Hepatocyte (in vitro differentiated cells): ENCODE results near the gene CCDC9B.
A peak's percentile ranks its signal among the peaks of the same experiment; 100 is the strongest.

Experiments used
- CTCF ChIP-seq: fragments of 200-600 bp; sonication (generic); IDR thresholded peaks from 2 replicates; pipeline ENCODE4 v1.5.1; 2016; ENCODE audit warnings: antibody characterized with exemption, mild to moderate bottlenecking; ENCODE audit not compliant: poor library complexity
- EZH2 ChIP-seq: fragments of 200-600 bp; sonication (generic); IDR thresholded peaks from 2 replicates; pipeline ENCODE4 v1.6.1; 2016; ENCODE audit warnings: antibody characterized with exemption, mild to moderate bottlenecking, borderline replicate concordance

GRCh38 chr15:40358471-40359353, 18.0 kb upstream of the CCDC9B start:
- TF ChIP-seq EZH2 (no peak), CTCF (peak; percentile 2)
